ENCODE data around the gene ADAMTSL3.

Gene ADAMTSL3

DNA sequence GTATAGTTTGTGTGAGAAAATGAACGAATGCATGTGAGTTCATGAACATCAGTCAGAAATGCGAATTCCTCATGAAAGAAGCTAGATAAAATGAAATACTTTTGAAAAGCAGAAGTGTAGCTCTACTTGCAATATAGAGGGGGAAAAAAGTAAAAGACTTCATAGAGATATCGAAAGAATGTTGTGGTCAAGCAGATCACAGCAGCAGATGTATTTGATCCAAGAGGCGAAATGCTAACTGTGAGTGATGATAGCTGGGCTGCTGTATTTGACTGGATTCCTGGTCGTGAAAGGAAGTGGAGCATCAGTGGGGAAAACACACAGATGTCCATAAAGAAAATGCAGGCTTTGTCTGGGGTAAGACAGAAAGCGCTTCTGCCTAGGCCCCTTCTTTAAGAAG, 112.4 kb downstream of the ADAMTSL3 start:
- Histone ChIP-seq H3K9ac (ENCODE audit: insufficient read length, low read depth) (no peak overlapping the region), H3K4me3 (ENCODE audit: insufficient read length, low read depth) (no peak overlapping the region), H3K9me3 (ENCODE audit: insufficient read depth, low read length) (no peaks in the 10 kb centered on the region), H3K4me1 (ENCODE audit: insufficient read depth, insufficient read length) (no peaks in the 10 kb centered on the region), H3K27me3 (ENCODE audit: insufficient read depth, insufficient read length) (no peaks in the 10 kb centered on the region), H3K36me3 (ENCODE audit: insufficient read depth, insufficient read length, low read length) (no peaks in the 10 kb centered on the region)
- TF ChIP-seq YY1 (IDR thresholded peaks at IDR 0.05; ENCODE audit: insufficient read depth, insufficient read length), result no peak
- TF ChIP-seq SUZ12 (IDR thresholded peaks at IDR 0.05; ENCODE audit: extremely low read depth, insufficient read depth, insufficient read length), result no peak
- no peak for TF ChIP-seq ZNF274 (IDR thresholded peaks at IDR 0.05; ENCODE audit: low read depth, low read length)
- DNase-seq (ENCODE audit: low read depth, low spot score), result no peak

DNA sequence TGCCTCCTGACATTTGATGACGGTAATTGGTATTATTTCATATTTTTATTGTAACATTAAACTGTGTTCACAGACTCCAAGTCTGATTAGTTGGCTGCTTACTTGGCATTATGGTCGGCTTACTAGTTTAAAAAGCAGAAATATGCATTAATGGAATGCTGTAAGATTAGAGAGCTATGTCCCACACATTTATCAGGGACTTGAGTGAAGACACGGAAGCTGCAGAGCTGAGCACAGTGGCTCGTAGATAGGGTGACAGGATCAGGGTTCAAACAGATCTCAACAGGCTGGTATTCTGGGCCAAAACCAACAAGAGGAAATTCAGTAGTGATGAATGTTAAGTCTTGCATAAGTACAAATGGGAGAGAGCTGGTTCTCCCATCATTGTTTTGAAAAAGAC, 113.8 kb downstream of the ADAMTSL3 start:
- TF ChIP-seq YY1 (IDR thresholded peaks at IDR 0.05; ENCODE audit: insufficient read depth, insufficient read length) (no peak), ZNF274 (IDR thresholded peaks at IDR 0.05; ENCODE audit: low read depth, low read length) (no peak), SUZ12 (IDR thresholded peaks at IDR 0.05; ENCODE audit: extremely low read depth, insufficient read depth, insufficient read length) (no peak)
- DNase-seq (ENCODE audit: low read depth, low spot score), result no peak
- Histone ChIP-seq H3K9me3 (ENCODE audit: insufficient read depth, low read length) (no peaks in the 10 kb centered on the region), H3K4me1 (ENCODE audit: insufficient read depth, insufficient read length) (no peaks in the 10 kb centered on the region), H3K9ac (ENCODE audit: insufficient read length, low read depth) (no peak overlapping the region), H3K4me3 (ENCODE audit: insufficient read length, low read depth) (no peak overlapping the region), H3K27me3 (ENCODE audit: insufficient read depth, insufficient read length) (no peaks in the 10 kb centered on the region), H3K36me3 (ENCODE audit: insufficient read depth, insufficient read length, low read length) (no peaks in the 10 kb centered on the region)

DNA sequence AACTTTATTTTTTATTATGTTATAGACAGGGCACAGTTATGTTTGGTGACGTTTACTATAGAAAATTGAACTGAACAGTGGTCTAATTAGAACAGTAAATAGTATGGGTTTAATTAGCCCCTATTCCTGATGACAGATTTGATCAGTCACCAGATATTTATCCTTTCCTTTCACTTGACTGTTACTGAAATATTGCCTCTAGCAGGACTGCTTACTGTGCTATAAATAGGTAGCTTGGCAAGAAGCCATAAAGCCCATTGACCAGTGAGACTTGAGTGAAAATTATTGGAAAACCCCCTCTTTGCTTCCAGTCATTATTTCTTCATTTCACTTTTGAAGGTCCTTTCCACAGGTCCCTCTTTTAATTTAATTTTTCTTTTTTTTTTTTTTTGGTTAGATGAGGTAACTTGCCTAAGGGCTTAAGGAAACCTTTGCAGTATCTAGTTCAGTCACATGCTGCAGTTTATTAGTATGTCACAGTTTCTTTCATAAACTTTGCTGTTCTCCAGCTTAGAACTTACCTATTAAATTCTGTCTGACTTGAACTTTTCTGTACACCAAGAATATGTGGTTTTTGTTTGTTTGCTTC, 115.6 kb downstream of the ADAMTSL3 start:
- Histone ChIP-seq H3K4me3 (ENCODE audit: insufficient read length, low read depth) (no peak overlapping the region), H3K4me1 (ENCODE audit: insufficient read depth, insufficient read length) (no peaks in the 10 kb centered on the region), H3K27me3 (ENCODE audit: insufficient read depth, insufficient read length) (no peaks in the 10 kb centered on the region), H3K9ac (ENCODE audit: insufficient read length, low read depth) (no peak overlapping the region), H3K9me3 (ENCODE audit: insufficient read depth, low read length) (no peaks in the 10 kb centered on the region), H3K36me3 (ENCODE audit: insufficient read depth, insufficient read length, low read length) (no peaks in the 10 kb centered on the region)
- no peak for DNase-seq (ENCODE audit: low read depth, low spot score)
- TF ChIP-seq SUZ12 (IDR thresholded peaks at IDR 0.05; ENCODE audit: extremely low read depth, insufficient read depth, insufficient read length), result no peak
- TF ChIP-seq YY1 (IDR thresholded peaks at IDR 0.05; ENCODE audit: insufficient read depth, insufficient read length), result no peak
- no peak for TF ChIP-seq ZNF274 (IDR thresholded peaks at IDR 0.05; ENCODE audit: low read depth, low read length)

DNA sequence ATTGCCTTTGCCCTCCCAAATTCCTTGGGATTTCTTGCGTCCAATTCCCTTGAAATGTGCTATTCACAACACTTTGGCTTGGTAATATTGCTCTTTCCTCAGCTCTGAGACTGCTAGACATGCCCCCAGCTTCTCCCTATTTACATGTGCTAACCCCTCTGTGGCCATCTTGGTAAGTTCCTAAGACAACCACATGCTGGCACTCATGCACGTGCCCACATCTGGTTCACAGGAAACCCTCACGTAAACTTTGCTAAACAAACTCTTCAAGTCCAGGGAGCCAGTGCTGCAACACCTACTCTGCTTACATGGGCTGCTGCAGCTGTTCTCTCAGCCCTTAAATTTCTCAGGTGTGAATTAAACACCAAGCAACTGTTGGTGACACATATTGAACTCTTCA, 121.8 kb downstream of the ADAMTSL3 start:
- DNase-seq (ENCODE audit: low read depth, low spot score), result no peak
- H3K9ac ChIP-seq (ENCODE audit: insufficient read length, low read depth), result no peak overlapping the region
- no peaks in the 10 kb centered on the region for H3K4me1 ChIP-seq (ENCODE audit: insufficient read depth, insufficient read length)
- no peaks in the 10 kb centered on the region for H3K9me3 ChIP-seq (ENCODE audit: insufficient read depth, low read length)
- no peaks in the 10 kb centered on the region for H3K27me3 ChIP-seq (ENCODE audit: insufficient read depth, insufficient read length)
- no peaks in the 10 kb centered on the region for H3K36me3 ChIP-seq (ENCODE audit: insufficient read depth, insufficient read length, low read length)
- no peak overlapping the region for H3K4me3 ChIP-seq (ENCODE audit: insufficient read length, low read depth)
- TF ChIP-seq SUZ12 (IDR thresholded peaks at IDR 0.05; ENCODE audit: extremely low read depth, insufficient read depth, insufficient read length) (no peak), YY1 (IDR thresholded peaks at IDR 0.05; ENCODE audit: insufficient read depth, insufficient read length) (no peak), ZNF274 (IDR thresholded peaks at IDR 0.05; ENCODE audit: low read depth, low read length) (no peak)

DNA sequence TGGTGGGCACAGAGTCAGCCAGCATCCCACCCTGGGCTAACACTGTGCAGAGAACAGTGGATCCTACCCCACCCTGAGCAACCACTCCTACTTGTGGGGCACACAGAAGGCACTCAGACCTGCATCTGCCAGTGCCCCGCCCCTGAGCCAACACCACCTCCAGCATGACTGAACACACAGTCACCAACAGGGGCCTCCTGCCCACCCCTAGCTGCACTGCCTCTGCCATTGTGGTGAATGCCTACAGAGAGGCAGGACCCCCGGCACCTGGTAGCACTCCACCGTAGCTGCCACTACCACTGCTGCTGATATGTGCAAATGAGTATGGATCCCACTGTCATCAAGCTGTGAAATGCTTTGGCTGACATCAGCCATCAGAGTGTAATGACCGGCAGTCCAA, 123.1 kb downstream of the ADAMTSL3 start:
- H3K9ac ChIP-seq (ENCODE audit: insufficient read length, low read depth), result no peak overlapping the region
- H3K4me1 ChIP-seq (ENCODE audit: insufficient read depth, insufficient read length), result no peaks in the 10 kb centered on the region
- H3K4me3 ChIP-seq (ENCODE audit: insufficient read length, low read depth), result no peak overlapping the region
- TF ChIP-seq SUZ12 (IDR thresholded peaks at IDR 0.05; ENCODE audit: extremely low read depth, insufficient read depth, insufficient read length) (no peak), ZNF274 (IDR thresholded peaks at IDR 0.05; ENCODE audit: low read depth, low read length) (no peak), YY1 (IDR thresholded peaks at IDR 0.05; ENCODE audit: insufficient read depth, insufficient read length) (no peak)
- no peaks in the 10 kb centered on the region for H3K27me3 ChIP-seq (ENCODE audit: insufficient read depth, insufficient read length)
- no peak for DNase-seq (ENCODE audit: low read depth, low spot score)
- H3K9me3 ChIP-seq (ENCODE audit: insufficient read depth, low read length), result no peaks in the 10 kb centered on the region
- H3K36me3 ChIP-seq (ENCODE audit: insufficient read depth, insufficient read length, low read length), result no peaks in the 10 kb centered on the region

DNA sequence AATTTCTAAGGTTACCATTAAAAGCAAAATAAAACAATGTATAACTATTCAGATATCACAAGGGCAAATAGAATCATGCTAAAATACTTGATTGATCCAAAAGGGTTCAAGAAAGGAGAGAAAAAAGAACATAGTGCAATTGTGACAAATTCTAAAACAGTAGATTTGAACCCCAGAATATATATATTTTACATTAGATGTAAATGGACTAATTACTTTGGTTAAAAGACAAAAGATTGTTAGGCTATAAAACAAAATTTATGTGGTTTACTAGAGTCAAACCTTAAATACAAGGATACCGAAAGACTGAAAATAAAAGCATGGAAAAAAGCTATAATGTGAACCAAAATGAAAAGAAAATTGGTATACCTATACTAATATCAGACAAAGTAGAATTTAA, 129.3 kb downstream of the ADAMTSL3 start:
- Histone ChIP-seq H3K9ac (ENCODE audit: insufficient read length, low read depth) (no peak overlapping the region), H3K9me3 (ENCODE audit: insufficient read depth, low read length) (no peaks in the 10 kb centered on the region), H3K27me3 (ENCODE audit: insufficient read depth, insufficient read length) (no peaks in the 10 kb centered on the region), H3K4me1 (ENCODE audit: insufficient read depth, insufficient read length) (no peaks in the 10 kb centered on the region), H3K4me3 (ENCODE audit: insufficient read length, low read depth) (no peak overlapping the region), H3K36me3 (ENCODE audit: insufficient read depth, insufficient read length, low read length) (no peaks in the 10 kb centered on the region)
- no peak for DNase-seq (ENCODE audit: low read depth, low spot score)
- TF ChIP-seq YY1 (IDR thresholded peaks at IDR 0.05; ENCODE audit: insufficient read depth, insufficient read length) (no peak), ZNF274 (IDR thresholded peaks at IDR 0.05; ENCODE audit: low read depth, low read length) (no peak), SUZ12 (IDR thresholded peaks at IDR 0.05; ENCODE audit: extremely low read depth, insufficient read depth, insufficient read length) (no peak)

DNA sequence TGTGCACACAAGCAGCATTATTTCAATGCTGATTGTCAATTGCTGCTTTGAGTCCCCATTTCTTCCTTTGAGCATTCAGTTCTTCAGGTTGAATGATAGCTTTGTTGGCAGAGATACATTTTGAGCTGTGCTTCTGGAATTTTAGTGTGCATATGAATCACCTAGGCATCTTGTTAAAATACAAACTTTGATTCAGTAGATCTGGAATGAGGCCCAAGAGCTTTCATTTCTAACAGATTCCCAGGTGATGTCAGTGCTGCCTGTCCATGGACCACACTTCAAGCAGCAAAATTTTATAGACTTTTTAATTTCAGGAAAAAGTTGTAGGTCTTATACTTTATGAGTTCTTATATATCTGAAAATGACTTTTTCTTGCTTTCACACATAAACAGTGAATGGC, 131.1 kb downstream of the ADAMTSL3 start:
- no peak overlapping the region for H3K9ac ChIP-seq (ENCODE audit: insufficient read length, low read depth)
- H3K36me3 ChIP-seq (ENCODE audit: insufficient read depth, insufficient read length, low read length), result no peaks in the 10 kb centered on the region
- H3K4me1 ChIP-seq (ENCODE audit: insufficient read depth, insufficient read length), result no peaks in the 10 kb centered on the region
- DNase-seq (ENCODE audit: low read depth, low spot score), result no peak
- H3K4me3 ChIP-seq (ENCODE audit: insufficient read length, low read depth), result no peak overlapping the region
- H3K27me3 ChIP-seq (ENCODE audit: insufficient read depth, insufficient read length), result no peaks in the 10 kb centered on the region
- H3K9me3 ChIP-seq (ENCODE audit: insufficient read depth, low read length), result no peaks in the 10 kb centered on the region
- TF ChIP-seq SUZ12 (IDR thresholded peaks at IDR 0.05; ENCODE audit: extremely low read depth, insufficient read depth, insufficient read length), result no peak
- TF ChIP-seq ZNF274 (IDR thresholded peaks at IDR 0.05; ENCODE audit: low read depth, low read length), result no peak
- no peak for TF ChIP-seq YY1 (IDR thresholded peaks at IDR 0.05; ENCODE audit: insufficient read depth, insufficient read length)
